RPMI7951 (cell line): Measurements from ENCODE around the gene ARSB. TPM values are rescaled to one million over a fixed set of nuclear protein-coding genes. Genes with fewer than 3 reads are reported as not detected.
"Not testable (repeated sequence)": the region's sequence is repeated elsewhere in the genome, so short reads cannot be mapped to it uniquely, and the experiment has no call there.

Source experiments
- DNase-seq: peaks from one replicate; pipeline ENCODE4 v3.0.0-alpha.2; 2012; ENCODE audit warnings: low read depth
- total RNA-seq: library from RNA; depleted of rRNA; stranded (reverse); fragments of >200 nt; shearing (Covaris generic); gene quantifications from 2 replicates; pipeline ENCODE4 v1.2.3, GENCODE V29; 2014

The ARSB gene
- total RNA-seq, 1 experiment from 2014 or later = 18.5 TPM

DNA sequence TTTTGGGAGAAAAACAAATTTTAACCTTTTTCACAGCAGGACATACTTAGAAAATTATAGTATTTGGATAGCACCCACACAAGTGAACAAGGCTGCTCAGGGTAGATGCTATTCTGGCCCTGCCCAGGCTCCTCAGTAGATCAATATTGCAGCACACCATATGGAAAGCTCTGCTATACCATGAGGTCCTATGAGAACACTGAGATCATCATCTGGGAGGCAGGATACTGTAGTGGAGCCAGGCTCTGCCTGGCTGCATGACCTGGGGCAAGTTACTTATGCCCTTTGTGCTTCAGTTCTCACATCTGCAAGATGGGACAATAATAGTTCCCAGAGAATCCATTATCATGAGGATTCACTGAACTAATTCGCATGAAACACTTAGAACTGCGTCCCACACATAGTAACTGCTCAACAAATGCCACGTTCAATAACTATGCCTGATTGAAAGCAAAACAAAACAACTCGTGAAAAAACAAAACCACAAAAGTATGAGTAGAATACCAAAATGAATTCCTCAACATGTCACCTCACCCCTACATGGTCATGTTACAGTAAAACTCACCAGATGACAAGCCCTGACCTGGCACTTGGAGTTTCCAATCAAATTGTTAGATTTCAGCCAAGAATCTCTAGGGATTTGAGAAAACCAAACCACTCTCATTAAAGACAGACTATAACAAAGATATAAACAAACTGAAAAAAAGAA lies 31.9 kb downstream of the ARSB start:
- DNase-seq = peak; percentile 51

DNA sequence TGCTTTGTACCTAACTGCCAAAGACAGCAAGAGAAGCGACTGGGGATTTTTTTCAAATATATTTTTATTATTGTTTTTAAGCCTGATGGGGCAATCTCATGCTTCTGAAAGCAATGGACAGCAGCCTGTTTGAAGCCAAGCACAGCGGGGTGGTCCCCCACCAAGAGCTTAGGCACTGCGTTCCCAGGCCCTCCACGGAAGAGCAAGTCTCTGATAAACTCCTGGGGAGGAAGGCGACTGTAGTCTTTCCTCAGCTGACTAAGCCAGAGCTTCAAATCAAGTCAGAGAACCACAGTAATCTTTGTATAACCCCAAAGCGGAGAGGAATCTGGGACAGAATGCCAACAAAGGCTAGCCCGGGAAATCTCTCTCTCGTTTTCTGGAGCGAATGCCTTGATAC lies 54.4 kb downstream of the ARSB start:
- no peak for DNase-seq

DNA sequence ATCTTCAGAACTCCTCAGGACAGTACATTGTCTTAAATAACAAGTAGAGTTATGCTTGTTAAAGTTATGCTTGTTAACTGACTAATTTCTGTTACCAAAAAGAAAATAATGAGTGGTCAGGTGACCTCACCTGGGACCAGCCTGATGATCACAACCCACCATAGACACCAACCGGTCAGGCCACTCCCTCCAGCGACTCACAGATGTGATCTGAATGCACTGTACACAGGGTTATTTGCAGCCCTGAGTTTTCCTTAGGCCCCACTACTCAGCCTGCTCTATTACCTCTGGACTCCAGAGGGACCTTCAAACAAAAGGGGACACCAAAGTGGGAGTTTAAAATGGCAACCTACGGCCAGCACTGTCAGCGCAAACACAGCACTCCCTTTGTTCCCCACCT lies 55.3 kb downstream of the ARSB start:
- no peak for DNase-seq

DNA sequence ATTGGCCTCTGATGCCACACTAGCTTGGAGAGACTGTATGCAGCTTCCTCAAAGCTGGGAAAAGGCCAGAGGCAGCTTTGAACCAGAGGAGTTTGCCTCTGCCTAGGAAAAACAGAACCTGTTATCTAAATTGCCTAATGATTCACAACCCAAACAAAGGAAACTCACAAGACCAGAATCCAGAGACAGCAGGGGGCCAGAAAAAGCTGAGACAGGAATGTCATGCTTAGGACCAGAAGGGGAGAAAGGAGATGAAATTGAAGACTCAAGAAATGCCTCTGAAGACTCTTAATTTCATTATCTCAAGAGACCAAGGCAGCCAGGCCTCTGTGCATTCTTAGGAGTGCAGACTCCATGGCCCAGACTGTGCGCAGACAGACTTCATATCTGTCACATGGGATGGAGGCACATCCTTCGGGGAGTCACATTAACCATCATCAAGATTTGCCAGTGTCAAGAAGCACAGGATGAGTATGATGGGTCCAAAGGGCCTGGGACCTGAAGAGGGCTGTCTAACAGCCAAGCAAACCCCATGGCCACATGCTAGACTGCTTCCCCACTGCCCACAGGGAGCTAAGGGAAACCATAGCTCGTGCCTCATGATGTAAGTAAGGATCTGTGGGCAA lies 57.3 kb downstream of the ARSB start:
- peak; percentile 54 for DNase-seq

DNA sequence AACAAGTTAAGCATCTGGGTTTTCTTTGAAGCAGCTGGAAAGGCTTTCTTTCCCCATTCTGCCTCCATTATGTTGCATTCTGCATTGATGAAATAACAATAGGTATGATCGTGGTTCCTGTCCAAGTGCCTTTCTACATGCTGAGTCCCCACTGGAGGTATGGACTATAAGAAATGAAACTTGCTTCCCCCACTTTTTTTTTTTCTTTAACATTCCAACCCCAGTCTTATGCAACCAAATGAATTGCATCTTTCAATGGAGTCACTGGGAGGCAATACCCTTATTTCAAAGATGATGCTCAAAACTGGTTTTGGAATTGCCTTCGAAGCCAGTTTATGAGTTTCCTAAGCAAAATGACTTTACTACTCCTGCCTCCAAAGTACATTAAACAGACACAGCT lies 58.9 kb downstream of the ARSB start:
- no peak for DNase-seq

DNA sequence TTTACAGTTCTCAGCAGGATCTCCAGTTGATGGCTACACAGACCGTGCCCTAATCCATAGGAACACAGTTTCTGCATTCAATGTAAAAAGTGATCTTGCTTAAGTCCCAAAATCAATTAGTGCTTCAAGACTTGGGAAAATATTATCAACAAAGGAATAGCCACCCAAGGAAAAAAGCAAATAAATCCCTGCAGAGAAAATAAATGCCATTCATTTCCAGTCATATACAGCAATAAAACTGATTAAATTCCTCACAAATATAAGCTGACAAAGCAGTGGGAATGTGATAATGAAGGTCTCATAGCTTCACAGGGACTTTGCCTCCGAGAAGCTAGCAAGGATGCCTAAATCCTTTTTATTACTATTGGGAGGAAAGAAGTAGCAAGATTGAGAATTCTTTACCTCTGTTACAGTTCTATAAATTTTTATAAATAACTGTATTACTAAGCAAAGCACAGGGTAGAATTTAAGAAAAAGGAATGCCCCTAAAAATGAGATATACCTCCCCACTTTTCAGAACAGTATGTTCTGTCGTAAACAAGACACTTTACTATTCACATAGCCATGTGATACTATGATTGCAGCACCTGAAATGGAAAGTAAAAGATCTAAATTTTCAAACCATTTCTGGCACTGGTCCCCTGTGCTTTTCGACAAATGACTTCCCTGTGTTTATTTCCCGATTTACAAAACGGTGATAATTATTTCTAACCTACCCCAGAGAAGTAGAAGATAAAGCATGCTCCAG lies 59.8 kb downstream of the ARSB start:
- DNase-seq = no peak

DNA sequence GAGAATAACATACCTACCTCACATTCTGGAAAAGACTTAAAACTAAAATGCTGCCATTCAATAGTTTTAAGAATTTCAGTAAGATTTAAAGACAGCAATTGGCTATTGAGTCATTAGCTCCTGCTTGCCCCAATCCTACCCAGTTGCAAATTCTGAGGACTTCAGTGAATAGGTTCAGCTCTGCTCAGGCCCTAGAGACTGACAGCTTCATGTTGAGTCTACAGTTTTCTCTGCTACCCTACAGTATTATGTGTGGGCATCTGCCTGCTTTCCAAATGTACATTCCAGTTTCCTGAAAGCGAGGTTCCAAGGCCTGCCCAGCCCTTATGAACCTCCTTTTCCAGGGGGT lies 61.5 kb downstream of the ARSB start:
- DNase-seq = no peak

DNA sequence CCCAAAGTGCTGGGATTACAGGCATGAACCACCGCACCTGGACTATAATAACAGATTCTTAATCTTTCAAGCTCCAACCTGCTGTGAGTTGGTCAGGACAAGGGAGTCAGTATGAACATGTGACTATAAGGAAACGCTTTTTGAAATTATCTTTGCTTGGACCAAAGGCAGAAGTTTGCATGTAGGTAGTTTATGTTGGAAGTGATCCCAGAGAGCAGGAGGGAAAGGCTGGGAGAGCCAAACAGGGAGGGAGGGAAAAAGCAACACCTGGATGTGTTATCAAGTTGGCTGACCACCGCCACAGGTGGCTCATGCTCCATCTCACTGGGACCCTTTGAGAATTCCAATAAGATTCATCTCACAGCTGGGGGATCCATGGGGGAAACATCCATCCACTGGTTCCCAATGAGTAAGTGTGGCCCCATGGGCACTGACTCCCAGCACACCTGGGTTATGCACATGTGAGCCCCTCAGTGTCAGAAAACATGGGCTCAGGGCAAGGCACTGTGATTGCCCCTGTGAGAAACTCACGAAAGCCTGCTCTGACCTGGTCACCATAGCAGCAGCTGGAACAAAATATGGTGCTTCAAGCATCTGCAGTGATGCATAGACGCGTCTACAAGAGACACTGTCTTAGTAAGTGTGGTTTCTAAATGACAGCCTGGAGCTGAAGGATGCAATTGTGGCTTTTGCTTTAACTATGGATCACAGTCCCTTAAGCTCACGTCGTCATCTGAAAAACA lies 62.1 kb downstream of the ARSB start:
- DNase-seq = no peak

DNA sequence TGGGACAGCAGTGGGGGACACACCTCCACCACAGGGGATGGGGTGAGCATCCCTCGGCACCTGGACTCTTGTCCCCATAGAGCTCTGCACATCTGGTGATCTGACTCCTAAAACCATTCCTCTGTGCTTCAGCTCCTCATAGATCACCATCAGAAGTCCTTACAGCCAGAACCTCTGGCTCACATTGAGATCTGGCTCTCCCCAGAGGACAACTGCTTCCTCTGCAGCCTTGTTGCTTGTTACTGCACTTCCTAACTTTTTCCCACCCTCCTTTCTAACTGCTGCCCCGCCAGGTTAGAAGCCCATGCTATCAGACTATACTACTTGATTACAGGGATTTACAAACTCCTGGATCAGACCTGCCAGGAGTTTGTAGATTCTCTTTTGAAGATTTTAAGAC lies 64.5 kb downstream of the ARSB start:
- peak; percentile 46 for DNase-seq

DNA sequence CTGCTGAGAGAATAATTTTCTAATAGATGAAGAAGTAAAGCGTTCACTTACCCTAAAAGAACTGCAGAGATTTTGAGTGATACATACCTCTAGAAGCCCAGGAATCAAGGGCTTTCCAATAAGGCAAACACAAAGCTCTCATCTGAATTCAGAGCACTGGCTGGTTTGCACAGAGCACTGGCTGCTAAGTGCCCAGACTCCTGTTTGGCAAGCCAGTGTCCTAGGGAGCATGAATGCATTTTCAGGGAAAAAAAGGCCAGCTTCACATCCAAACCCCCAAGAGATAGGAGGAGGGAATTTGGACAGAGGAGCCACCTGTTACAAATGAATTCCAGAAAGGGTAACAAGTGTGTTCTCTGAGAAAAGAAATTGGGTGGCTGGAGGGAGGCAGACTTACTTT lies 65.3 kb downstream of the ARSB start:
- no peak for DNase-seq

DNA sequence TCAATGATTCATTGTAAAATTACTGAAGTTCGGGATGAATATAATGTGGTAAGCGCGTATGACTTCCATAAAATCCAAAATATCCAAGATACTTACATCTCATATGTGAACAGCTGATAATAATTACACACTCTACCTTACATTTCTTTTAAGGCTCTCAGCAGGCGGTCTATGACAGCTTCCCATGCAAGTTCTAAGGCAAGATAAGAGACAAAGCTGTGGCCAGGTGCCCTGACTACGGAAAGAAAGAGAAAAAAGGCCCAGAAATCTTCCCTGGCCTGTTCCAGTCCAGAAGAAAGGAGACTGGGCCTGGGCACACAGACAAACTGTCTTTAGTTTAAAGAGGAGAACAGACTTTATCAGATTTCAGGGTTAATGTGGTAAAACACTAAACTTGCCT lies 69.1 kb downstream of the ARSB start:
- no peak for DNase-seq

DNA sequence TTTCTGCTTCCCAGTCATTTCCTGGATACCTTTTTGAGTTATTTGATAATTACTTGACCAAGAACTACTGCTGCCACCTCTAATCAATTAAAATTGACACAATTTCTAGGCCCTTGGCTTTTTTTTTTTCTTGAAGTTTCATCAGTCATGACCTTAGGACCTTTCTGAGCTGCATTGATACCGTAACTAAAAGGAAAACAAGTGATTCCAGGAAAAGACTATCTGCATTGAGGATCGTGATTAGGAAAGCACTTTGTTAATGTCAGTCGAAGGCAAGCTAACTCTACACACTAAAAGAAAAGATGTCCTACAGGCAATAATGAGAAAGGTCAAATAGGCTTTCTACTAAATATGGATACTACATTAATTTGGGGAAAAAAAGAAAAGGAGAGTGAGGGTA lies 69.9 kb downstream of the ARSB start:
- DNase-seq = no peak

DNA sequence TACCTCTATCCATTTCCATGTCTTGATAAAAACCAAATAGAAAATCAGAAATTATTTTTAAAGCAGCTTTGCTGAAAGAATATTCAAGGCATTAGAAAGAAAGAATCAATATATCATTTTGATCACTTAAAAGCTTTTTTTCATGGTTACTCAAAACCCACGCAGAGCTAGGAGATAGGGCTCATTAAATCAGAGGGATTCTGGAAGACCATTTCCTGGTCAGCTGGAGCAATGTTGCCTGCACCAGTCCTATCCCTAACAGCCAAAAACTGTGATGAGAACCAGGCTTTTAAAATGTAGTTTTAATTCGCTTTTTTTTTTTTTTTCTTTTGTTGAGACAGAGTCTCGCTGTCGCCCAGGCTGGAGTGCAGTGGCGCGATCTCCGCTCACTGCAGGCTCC lies 72.3 kb downstream of the ARSB start:
- no peak for DNase-seq

DNA sequence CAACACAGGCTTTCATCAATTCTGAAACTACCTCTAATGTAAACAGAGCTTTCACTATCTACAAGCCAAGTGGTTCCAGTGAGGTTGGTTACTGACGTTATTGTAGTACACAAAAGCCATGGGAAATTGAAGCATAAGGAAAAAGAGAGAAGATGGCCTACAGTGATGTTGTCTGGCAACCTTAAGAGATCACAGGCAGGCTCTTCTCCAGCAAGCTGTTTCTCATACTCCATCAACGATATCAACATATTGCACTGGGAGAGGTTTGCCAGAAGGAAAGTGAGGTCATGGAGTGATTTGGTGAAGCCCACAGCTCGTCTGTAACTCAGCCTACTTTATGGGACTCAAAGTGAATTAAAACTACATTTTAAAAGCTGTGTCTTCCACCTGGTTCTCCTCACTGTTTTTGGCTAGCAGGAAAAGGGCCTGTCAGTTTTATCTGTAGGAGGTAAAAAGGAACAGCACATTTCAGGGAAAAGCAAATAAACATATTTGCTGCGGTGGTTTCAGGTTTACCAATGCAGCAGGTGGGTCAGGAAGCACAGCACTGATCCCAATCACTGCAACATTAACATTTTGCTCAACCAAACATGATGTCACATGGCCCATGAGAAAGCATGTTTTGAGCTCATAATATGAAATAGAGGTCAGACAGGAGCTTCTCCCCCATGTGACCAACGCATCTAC lies 72.9 kb downstream of the ARSB start:
- no peak for DNase-seq

DNA sequence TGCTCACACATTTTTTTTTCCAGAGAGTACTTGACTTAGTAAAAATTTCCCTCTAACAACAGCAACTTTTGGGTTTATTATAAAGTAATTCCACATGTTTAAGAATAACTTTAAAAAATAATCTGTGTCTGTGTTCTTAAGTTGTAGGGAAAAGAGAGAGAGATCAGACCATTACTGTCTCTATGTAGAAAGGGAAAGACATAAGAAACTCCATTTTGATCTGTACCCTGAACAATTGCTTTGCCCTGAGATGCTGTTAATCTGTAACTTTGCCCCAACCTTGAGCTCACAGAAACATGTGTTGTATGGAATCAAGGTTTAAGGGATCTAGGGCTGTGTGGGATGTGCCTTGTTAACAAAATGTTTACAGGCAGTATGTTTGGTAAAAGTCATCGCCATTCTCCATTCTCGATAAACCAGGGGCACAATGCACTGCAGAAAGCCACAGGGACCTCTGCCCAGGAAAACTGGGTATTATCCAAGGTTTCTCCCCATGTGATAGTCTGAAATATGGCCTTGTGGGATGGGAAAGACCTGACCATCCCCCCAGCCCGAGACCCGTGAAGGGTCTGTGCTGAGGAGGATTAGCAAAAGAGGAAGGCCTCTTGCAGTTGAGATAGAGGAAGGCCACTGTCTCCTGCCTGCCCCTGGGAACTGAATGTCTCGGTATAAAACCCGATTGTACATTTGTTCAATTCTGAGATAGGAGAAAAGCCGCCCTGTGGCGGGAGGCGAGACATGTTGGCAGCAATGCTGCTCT lies 75.7 kb downstream of the ARSB start:
- not testable (repeated sequence) for DNase-seq

DNA sequence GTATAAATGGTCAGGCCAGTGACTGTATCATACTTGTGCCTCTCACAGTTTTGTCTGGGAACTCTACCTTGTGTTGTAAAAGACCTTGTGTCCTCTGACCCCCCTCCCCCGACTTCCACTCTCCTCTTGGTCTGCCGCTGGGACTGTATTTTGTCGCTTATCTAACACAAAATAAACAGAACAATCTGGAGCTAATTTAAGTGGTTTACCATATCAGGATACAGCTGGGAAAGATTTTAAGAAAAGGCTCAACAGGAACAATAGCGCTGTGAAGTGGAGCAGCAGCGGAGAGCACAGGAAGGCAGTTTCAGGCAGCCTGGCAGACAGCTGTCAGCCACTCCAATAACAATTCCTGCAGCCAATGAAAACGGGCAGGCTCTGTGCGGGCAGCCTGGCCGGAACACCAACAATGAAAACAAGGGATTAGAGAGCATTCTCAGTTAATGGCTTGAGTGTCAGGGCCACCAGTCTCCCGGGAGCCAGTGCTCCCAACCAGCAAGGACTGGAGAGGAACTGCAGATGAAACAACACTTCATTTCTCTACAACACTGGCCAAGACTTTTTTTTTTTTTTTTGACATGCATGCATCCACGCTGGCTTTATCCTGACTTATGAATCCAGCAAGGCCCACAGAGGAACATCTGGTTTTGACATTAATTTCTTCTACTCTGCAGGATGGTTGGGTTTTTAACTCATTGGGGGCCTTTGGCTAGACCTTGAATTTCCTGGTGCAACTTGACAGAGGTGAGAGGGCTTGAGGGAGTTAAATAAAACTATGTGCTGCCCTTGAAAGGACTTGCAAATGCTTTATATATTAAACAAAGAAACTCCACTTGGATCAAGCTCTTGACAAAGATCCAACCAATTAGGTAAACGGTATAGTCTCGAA lies 76.7 kb downstream of the ARSB start:
- DNase-seq = peak; percentile 94

DNA sequence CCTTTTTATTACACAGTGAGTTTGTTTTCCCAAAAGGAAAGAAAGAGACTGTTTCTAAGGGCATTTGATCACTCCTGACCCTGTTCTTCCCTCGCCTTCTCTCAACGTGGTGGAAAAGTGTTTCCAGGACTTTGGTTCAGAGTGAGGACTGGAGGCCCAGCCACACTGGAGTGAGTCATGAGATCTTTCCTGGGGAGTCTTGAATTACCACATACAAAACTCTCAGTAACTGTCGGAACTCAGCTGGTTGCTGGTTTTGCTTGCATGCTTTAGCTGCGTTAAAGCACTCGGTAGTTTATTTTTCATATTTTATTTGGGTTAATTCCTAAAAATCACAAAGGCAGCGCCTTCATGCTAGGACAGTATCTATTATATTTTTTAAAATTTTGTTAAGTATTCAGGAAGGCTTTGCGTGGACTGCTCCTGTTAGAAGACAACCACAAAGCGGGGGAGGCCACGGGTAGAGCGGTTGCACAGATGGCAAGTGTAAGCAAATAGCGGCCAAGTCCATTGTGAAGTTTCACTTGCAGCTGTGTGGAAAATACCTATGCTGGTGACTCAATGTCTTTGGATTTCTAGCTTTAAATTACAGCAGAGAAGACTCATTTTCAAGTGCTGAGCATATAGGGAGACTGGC lies 77.7 kb downstream of the ARSB start:
- DNase-seq = peak; percentile 95

DNA sequence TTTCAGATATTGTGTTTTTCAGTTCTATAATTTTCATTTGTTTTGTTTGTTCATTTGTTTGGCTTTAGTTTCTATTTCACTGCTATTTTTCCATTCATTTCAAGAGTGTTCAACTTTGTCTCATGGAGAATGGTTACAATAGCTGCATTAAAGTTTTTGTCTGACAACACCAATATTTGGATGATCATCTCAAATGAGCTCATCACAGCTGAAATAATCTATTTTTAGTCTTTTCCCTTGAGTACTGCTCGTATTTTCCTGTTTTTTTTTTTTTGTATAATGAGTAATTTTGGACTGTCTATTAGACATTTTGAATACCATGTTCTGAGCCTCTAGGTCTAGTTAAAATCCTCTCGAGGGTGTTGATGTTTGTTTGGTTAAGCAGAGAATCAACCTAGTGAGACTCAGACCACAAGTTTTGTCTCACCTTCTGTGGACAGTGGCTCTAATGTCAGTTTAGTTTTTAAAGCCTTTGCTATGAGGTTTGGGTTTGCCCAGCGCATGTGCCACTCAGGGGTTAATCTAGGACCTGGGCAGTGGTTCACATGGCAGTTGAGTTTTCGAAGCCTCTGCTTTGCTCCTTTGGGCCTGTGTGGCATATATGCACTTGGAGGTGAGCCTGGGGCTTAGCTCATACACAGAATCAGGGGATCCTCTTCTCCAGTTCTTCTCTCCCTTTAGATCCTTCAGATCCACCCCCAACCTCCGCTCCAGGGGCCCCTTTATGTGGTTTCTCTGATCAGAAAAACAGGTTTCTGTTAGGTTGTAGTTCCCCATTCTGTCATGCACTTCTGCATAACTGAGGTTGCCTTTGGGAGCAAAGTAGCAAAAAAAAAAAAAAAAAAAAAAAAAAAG lies 79.8 kb downstream of the ARSB start:
- peak; percentile 9 for DNase-seq

DNA sequence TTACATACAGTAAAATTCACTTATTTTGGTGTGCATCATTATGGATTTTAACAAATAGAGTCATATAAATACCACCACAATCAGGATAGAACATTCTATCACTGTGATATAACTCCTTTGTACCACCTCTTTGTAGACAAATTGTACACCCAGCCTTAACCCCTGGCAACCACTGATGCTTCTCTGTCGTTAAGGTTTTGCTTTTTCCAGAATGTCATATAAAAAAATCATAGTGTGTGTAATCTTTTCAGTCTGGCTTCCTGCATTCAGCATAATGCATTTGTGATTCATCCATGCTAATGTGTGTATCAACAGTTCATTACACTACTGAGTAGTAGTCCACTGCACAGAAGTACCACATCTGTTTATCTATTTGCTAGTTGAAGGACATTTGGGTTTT lies 81.2 kb downstream of the ARSB start:
- DNase-seq = peak; percentile 44
